Trophoblast cell (in vitro differentiated cells and primary cell): Measurements from ENCODE around the gene COIL.

Experiments
- DNase-seq, 2 donors: peaks; one replicate each; pipeline ENCODE4 v3.0.0-alpha.2; 2016
- H2AFZ ChIP-seq: 2 replicates; pipeline ENCODE4 v1.6.1; 2013; ENCODE audit warnings: low read length, moderate library complexity, mild to moderate bottlenecking; ENCODE audit not compliant: insufficient read depth, poor library complexity
- H2AK5ac ChIP-seq: 2 replicates; pipeline ENCODE4 v1.6.1; 2013; ENCODE audit warnings: mild to moderate bottlenecking, low read length
- H2BK120ac ChIP-seq: 2 replicates; pipeline ENCODE4 v1.6.1; 2013; ENCODE audit warnings: low read length, mild to moderate bottlenecking, moderate library complexity; ENCODE audit not compliant: insufficient read depth, poor library complexity
- H2BK12ac ChIP-seq: 2 replicates; pipeline ENCODE4 v1.6.1; 2013; ENCODE audit warnings: mild to moderate bottlenecking, low read length, moderate library complexity
- H2BK5ac ChIP-seq: 2 replicates; pipeline ENCODE4 v1.6.1; 2013; ENCODE audit warnings: low read length, low read depth, moderate library complexity, mild to moderate bottlenecking; ENCODE audit not compliant: poor library complexity
- H3K14ac ChIP-seq: 2 replicates; pipeline ENCODE4 v1.6.1; 2013; ENCODE audit warnings: mild to moderate bottlenecking, low read length
- H3K18ac ChIP-seq: 2 replicates; pipeline ENCODE4 v1.6.1; 2013; ENCODE audit warnings: mild to moderate bottlenecking, low read length
- H3K23ac ChIP-seq: 2 replicates; pipeline ENCODE4 v1.6.1; 2013; ENCODE audit warnings: low read length
- H3K27ac ChIP-seq: 2 replicates; pipeline ENCODE4 v1.5.1; 2013; ENCODE audit warnings: low read depth, mild to moderate bottlenecking, inconsistent platforms, low read length, moderate library complexity
- H3K27me3 ChIP-seq: 2 replicates; pipeline ENCODE4 v1.6.1; 2013; ENCODE audit warnings: inconsistent platforms, mild to moderate bottlenecking, low read length, moderate library complexity; ENCODE audit not compliant: insufficient read depth
- H3K36me3 ChIP-seq, 2 experiments: 1 replicate in 1 of 2; 2 replicates in 1 of 2; pipeline ENCODE4 v1.6.1; 2013; ENCODE audit warnings: low read length in 2 of 2, mild to moderate bottlenecking in 2 of 2, moderate library complexity in 1 of 2; ENCODE audit not compliant: insufficient read depth in 2 of 2, control insufficient read depth in 1 of 2
- H3K4ac ChIP-seq: 2 replicates; pipeline ENCODE4 v1.6.1; 2013; ENCODE audit warnings: low read depth, mild to moderate bottlenecking, low read length, moderate library complexity
- H3K4me1 ChIP-seq, 2 experiments: 1 replicate in 1 of 2; 2 replicates in 1 of 2; pipeline ENCODE4 v1.6.1; 2013; ENCODE audit warnings: low read length in 2 of 2, mild to moderate bottlenecking in 2 of 2, moderate library complexity in 1 of 2; ENCODE audit not compliant: insufficient read depth in 2 of 2, control insufficient read depth in 1 of 2
- H3K4me2 ChIP-seq: 2 replicates; pipeline ENCODE4 v1.6.1; 2013; ENCODE audit warnings: inconsistent platforms, mild to moderate bottlenecking, low read length, moderate library complexity
- H3K4me3 ChIP-seq: 2 replicates; pipeline ENCODE4 v1.5.1; 2013; ENCODE audit warnings: mild to moderate bottlenecking, low read depth, low read length, inconsistent platforms
- H3K79me1 ChIP-seq: one replicate; pipeline ENCODE4 v1.6.1; 2013; ENCODE audit warnings: low read length
- H3K79me2 ChIP-seq: 2 replicates; pipeline ENCODE4 v1.6.1; 2013; ENCODE audit warnings: low read length, mild to moderate bottlenecking; ENCODE audit not compliant: control insufficient read depth, insufficient read depth, poor library complexity
- H3K9ac ChIP-seq: 2 replicates; pipeline ENCODE4 v1.6.1; 2013; ENCODE audit warnings: mild to moderate bottlenecking, low read length
- H3K9me3 ChIP-seq: 2 replicates; pipeline ENCODE4 v1.6.1; 2013; ENCODE audit warnings: low read depth, mild to moderate bottlenecking, control low read depth, inconsistent platforms, low read length; ENCODE audit not compliant: insufficient read depth
- H4K12ac ChIP-seq: 2 replicates; pipeline ENCODE4 v1.6.1; 2013; ENCODE audit warnings: low read depth, mild to moderate bottlenecking, low read length, moderate library complexity
- H4K8ac ChIP-seq: 2 replicates; pipeline ENCODE4 v1.6.1; 2013; ENCODE audit warnings: low read depth, mild to moderate bottlenecking, low read length, moderate library complexity
- H4K91ac ChIP-seq: one replicate; pipeline ENCODE4 v1.6.1; 2013; ENCODE audit warnings: low read depth, mild to moderate bottlenecking, low read length, moderate library complexity
- WGBS: extraction: QIAGEN DNeasy Blood & Tissue Kit; methylation state at CpG from one replicate; pipeline ENCODE4 v1.1.7; 2013; ENCODE audit warnings: missing lambda C conversion rate; ENCODE audit not compliant: insufficient read length, insufficient coverage; ENCODE audit errors: extremely low coverage; 5-methylcytosine and 5-hydroxymethylcytosine counted together

The COIL gene

DNA sequence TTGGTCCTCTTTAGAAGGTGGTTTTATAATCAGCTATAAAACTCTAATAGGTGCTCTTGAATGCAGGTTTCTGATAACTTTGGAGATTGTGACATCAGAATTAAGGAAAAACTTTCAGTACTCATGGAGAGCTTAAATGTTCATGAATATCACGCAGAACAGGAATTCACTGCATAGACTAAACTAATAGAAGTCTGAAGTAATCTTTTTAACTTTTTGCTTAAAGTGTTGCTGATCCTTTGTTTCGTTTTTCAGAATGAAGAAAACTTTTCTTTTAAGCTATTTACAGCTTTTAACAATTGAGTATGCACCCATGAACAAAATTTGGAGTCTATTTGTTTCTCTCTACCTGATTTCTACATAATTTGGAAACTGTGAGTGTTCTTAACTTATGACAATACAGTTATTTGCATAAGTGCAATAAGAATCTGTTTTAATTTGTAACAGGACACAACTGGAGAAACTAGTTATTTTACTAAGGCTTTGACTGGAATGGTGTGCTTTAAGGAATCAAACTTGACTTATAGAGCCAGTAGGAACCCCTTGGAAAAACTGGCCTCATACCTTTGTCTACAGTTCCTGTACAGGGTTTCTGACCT is 30.0 kb downstream of the COIL start:
- H3K27me3 ChIP-seq = no peaks in the 10 kb centered on the region
- H3K14ac ChIP-seq = no peak overlapping the region
- H3K36me3 ChIP-seq = peaks cover 3 to 4% of the 10 kb centered on the region in 2 experiments
- no peak overlapping the region for H2BK12ac ChIP-seq
- H3K18ac ChIP-seq = no peak overlapping the region
- WGBS = no CpG with 5 or more reads among the region's 2 CpGs
- DNase-seq = peak in 1 of 2 donors; percentile 65
- no peak overlapping the region for H2BK5ac ChIP-seq
- H4K8ac ChIP-seq = no peak overlapping the region
- no peak overlapping the region for H3K4me2 ChIP-seq
- no peaks in the 10 kb centered on the region for H3K79me2 ChIP-seq
- H3K27ac ChIP-seq = no peak overlapping the region
- no peak overlapping the region for H3K4ac ChIP-seq
- H3K23ac ChIP-seq = no peak overlapping the region
- H3K79me1 ChIP-seq = no peaks in the 10 kb centered on the region
- no peak overlapping the region for H2AK5ac ChIP-seq
- H4K12ac ChIP-seq = no peak overlapping the region
- H3K4me3 ChIP-seq = no peak overlapping the region
- no peaks in the 10 kb centered on the region for H3K4me1 ChIP-seq
- no peak overlapping the region for H2BK120ac ChIP-seq
- no peak overlapping the region for H3K9ac ChIP-seq
- peaks cover 2% of the 10 kb centered on the region for H3K9me3 ChIP-seq
- H2AFZ ChIP-seq = no peak overlapping the region
- H4K91ac ChIP-seq = no peak overlapping the region

DNA sequence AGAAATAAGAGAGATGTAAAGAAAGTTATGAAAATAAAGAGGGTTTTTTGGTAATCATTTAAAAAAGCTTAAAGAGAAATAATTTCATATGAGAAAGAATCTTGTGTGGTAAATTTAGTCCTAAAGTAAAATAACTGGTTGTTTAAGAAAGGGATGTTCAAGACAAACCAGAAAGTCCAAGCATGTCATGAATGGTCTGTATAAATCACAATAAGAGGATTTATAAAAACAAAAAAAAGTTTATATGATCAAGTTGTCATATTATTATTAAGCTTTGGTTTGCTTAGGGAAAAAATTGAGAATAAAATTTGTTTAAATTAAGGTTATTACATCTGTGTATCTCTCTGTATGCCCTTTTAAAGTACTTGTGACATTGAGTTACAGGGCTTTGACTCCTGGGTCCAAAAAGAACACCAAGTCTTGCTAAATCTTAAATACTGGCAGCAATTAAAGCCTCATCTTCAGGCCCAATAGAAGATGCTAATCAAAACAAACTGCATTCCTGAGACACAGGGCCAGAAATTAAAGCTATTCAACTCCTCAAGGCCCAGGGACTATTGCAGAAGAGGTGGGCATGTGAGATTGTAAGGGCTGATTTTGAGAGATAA is 31.4 kb downstream of the COIL start:
- no peak overlapping the region for H3K9ac ChIP-seq
- H3K79me2 ChIP-seq = no peaks in the 10 kb centered on the region
- H2BK12ac ChIP-seq = no peak overlapping the region
- no peak overlapping the region for H2AFZ ChIP-seq
- no peak overlapping the region for H4K91ac ChIP-seq
- no peak overlapping the region for H3K14ac ChIP-seq
- no peak overlapping the region for H3K4ac ChIP-seq
- peaks cover 2% of the 10 kb centered on the region for H3K9me3 ChIP-seq
- no peak overlapping the region for H2AK5ac ChIP-seq
- H4K12ac ChIP-seq = no peak overlapping the region
- H4K8ac ChIP-seq = no peak overlapping the region
- no peak overlapping the region for H3K4me2 ChIP-seq
- DNase-seq = peak in 1 of 2 donors; percentile 23
- H2BK120ac ChIP-seq = no peak overlapping the region
- no peak overlapping the region for H3K18ac ChIP-seq
- H3K36me3 ChIP-seq = peaks cover 2 to 3% of the 10 kb centered on the region in 2 experiments
- no peak overlapping the region for H3K23ac ChIP-seq
- no peak overlapping the region for H3K4me3 ChIP-seq
- no peaks in the 10 kb centered on the region for H3K4me1 ChIP-seq
- no peak overlapping the region for H2BK5ac ChIP-seq
- no peaks in the 10 kb centered on the region for H3K79me1 ChIP-seq
- no peaks in the 10 kb centered on the region for H3K27me3 ChIP-seq
- no peak overlapping the region for H3K27ac ChIP-seq

DNA sequence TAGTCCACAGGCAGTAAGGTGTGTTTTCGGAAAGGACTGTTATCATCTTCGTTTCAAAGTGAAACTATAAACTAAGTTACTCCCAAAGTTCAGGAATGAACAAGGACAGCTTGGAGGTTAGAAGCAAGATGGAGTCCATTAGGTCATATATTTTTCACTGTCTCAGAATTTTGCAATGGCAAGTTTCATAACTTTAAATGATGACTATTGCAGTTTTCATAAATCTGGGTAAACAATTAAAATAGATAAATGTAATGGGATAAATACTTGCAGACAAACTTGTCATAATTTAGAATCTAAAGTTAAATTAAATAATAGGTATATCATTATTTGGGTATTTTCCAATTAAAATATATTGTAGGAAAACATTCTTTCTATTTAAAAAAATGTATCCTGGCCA is 32.3 kb downstream of the COIL start:
- no peak overlapping the region for H3K4me2 ChIP-seq
- WGBS = no CpG with 5 or more reads among the region's 2 CpGs
- no peaks in the 10 kb centered on the region for H3K79me2 ChIP-seq
- no peak overlapping the region for H3K14ac ChIP-seq
- no peak overlapping the region for H3K18ac ChIP-seq
- H3K36me3 ChIP-seq = peaks cover 0 to 2% of the 10 kb centered on the region in 2 experiments
- no peaks in the 10 kb centered on the region for H3K27me3 ChIP-seq
- H3K23ac ChIP-seq = no peak overlapping the region
- H4K91ac ChIP-seq = no peak overlapping the region
- H3K79me1 ChIP-seq = no peaks in the 10 kb centered on the region
- no peak overlapping the region for H3K4ac ChIP-seq
- H4K8ac ChIP-seq = no peak overlapping the region
- H3K27ac ChIP-seq = no peak overlapping the region
- no peak overlapping the region for H2BK120ac ChIP-seq
- H3K9me3 ChIP-seq = peaks cover 2% of the 10 kb centered on the region
- no peak overlapping the region for H3K4me3 ChIP-seq
- H3K9ac ChIP-seq = no peak overlapping the region
- no peak overlapping the region for H2BK5ac ChIP-seq
- H2AFZ ChIP-seq = no peak overlapping the region
- no peak overlapping the region for H2AK5ac ChIP-seq
- H3K4me1 ChIP-seq = no peaks in the 10 kb centered on the region
- no peak for DNase-seq
- H4K12ac ChIP-seq = no peak overlapping the region
- H2BK12ac ChIP-seq = no peak overlapping the region

DNA sequence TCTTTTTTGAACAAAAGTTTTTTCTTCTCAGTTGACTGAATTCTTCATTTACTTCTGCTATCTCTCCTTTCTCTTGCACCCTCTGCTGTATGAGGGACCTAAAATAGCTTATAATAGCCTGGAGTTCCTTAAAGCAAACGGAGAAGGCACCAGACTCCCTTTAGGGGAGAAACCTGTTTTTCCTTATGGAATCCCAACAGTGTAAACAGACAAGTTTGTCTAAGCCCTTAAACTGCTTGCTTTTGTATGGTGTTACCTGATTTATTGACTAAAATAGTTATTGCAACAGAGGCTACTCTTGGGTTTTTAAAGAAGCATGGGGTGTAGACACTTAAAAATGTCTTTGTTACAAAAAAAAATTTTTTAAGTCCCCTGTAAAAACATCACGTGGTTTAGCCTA is 34.1 kb downstream of the COIL start:
- Histone ChIP-seq H2BK120ac (no peak overlapping the region), H3K79me1 (no peaks in the 10 kb centered on the region)
- WGBS = no CpG with 5 or more reads among the region's 2 CpGs

More for the DNA sequence above, 34.1 kb downstream of the COIL start:
- H3K36me3 ChIP-seq = peaks cover 0 to under 1% of the 10 kb centered on the region in 2 experiments
- no peaks in the 10 kb centered on the region for H3K79me2 ChIP-seq
- H2AFZ ChIP-seq = no peak overlapping the region
- no peak overlapping the region for H4K12ac ChIP-seq
- no peak overlapping the region for H2BK5ac ChIP-seq
- H3K4me2 ChIP-seq = no peak overlapping the region
- no peak overlapping the region for H3K18ac ChIP-seq
- no peak overlapping the region for H2BK12ac ChIP-seq
- H3K14ac ChIP-seq = no peak overlapping the region
- H4K91ac ChIP-seq = no peak overlapping the region
- H3K27ac ChIP-seq = no peak overlapping the region
- no peak overlapping the region for H4K8ac ChIP-seq
- no peak overlapping the region for H3K9ac ChIP-seq
- H3K23ac ChIP-seq = no peak overlapping the region
- no peaks in the 10 kb centered on the region for H3K4me1 ChIP-seq
- no peak overlapping the region for H3K4ac ChIP-seq
- H3K9me3 ChIP-seq = no peaks in the 10 kb centered on the region
- DNase-seq = no peak
- H3K27me3 ChIP-seq = no peaks in the 10 kb centered on the region
- H3K4me3 ChIP-seq = no peak overlapping the region
- H2AK5ac ChIP-seq = no peak overlapping the region
